Smooth muscle cell (in vitro differentiated cells): ENCODE results near the gene ANTXR1. TPM values are rescaled to one million over a fixed set of nuclear protein-coding genes. Genes with fewer than 3 reads are reported as not detected.

Experiments
- DNase-seq: peaks from one replicate; lab custom pipeline; 2025; ENCODE audit not compliant: unreplicated experiment; lab: John Stamatoyannopoulos, UW
- H2AFZ ChIP-seq: fragments of 200-600 bp; sonication (generic); 2 replicates; pipeline ENCODE4 v1.6.0; 2016; ENCODE audit warnings: antibody characterized with exemption, low read depth, mild to moderate bottlenecking
- H3F3A ChIP-seq: fragments of 200-600 bp; sonication (generic); 2 replicates; pipeline ENCODE4 v1.6.0; 2017; ENCODE audit warnings: antibody characterized with exemption, low read depth
- H3K27ac ChIP-seq: fragments of 200-600 bp; sonication (generic); 2 replicates; pipeline ENCODE4 v1.5.1; 2016; ENCODE audit warnings: low read depth, mild to moderate bottlenecking
- H3K27me3 ChIP-seq: fragments of 200-600 bp; sonication (generic); 2 replicates; pipeline ENCODE4 v1.6.1; 2016; ENCODE audit warnings: low read depth, mild to moderate bottlenecking
- H3K36me3 ChIP-seq: fragments of 200-600 bp; sonication (generic); 2 replicates; pipeline ENCODE4 v1.5.1; 2016; ENCODE audit warnings: low read depth
- H3K4me1 ChIP-seq: fragments of 200-600 bp; sonication (generic); 2 replicates; pipeline ENCODE4 v1.5.1; 2016; ENCODE audit warnings: low read depth
- H3K4me2 ChIP-seq: fragments of 200-600 bp; sonication (generic); 2 replicates; pipeline ENCODE4 v1.6.0; 2016; ENCODE audit warnings: mild to moderate bottlenecking
- H3K4me3 ChIP-seq: fragments of 200-600 bp; sonication (generic); 2 replicates; pipeline ENCODE4 v1.5.1; 2016; ENCODE audit warnings: mild to moderate bottlenecking
- H3K79me2 ChIP-seq: fragments of 200-600 bp; sonication (generic); 2 replicates; pipeline ENCODE4 v1.6.0; 2016; ENCODE audit warnings: low read depth, mild to moderate bottlenecking
- H3K9ac ChIP-seq: fragments of 200-600 bp; sonication (generic); 2 replicates; pipeline ENCODE4 v1.6.0; 2016; ENCODE audit warnings: low read depth
- H3K9me3 ChIP-seq: fragments of 200-600 bp; sonication (generic); replicated peaks from 2 replicates; pipeline ENCODE4 v1.5.1; 2016; ENCODE audit warnings: low read depth
- H4K20me1 ChIP-seq: fragments of 200-600 bp; sonication (generic); 2 replicates; pipeline ENCODE4 v1.6.0; 2016; ENCODE audit warnings: low read depth
- CTCF ChIP-seq: fragments of 200-600 bp; sonication (generic); IDR thresholded peaks from 2 replicates; pipeline ENCODE4 v1.5.1; 2017; ENCODE audit warnings: borderline replicate concordance, mild to moderate bottlenecking, antibody characterized with exemption; ENCODE audit not compliant: insufficient read depth, poor library complexity, severe bottlenecking
- WGBS: methylation state at CpG from one replicate; pipeline ENCODE4 v1.1.7; 2016; ENCODE audit warnings: low lambda C conversion rate; 5-methylcytosine and 5-hydroxymethylcytosine counted together
- polyA plus RNA-seq: library from polyadenylated mRNA; unstranded; fragments of >200 nt; fragmentation: Nextera tagmentation; extraction: Ambion mirVana; gene quantifications from 2 replicates; pipeline ENCODE4 v1.2.1, GENCODE V29; 2016
- total RNA-seq: library from RNA; depleted of rRNA; stranded (reverse); fragments of >200 nt; gene quantifications from 2 replicates; pipeline ENCODE4 v1.2.3, GENCODE V29; 2014

The ANTXR1 gene
- total and polyA plus RNA-seq, 2 experiments from 2014 or later = 292 to 309 TPM

GRCh38 chr2:69222953-69223658, 210.1 kb downstream of the ANTXR1 start:
- peaks cover 28% of the 10 kb centered on the region for H3K4me1 ChIP-seq
- no peak for TF ChIP-seq CTCF
- no peak for DNase-seq
- peaks cover 3% of the 10 kb centered on the region for H3K79me2 ChIP-seq
- H3K9ac ChIP-seq = no peak overlapping the region
- no peak overlapping the region for H3K4me3 ChIP-seq
- no peaks in the 10 kb centered on the region for H3K36me3 ChIP-seq
- 96% methylated on average over 3 of the region's 3 CpGs for WGBS
- H2AFZ ChIP-seq = no peak overlapping the region
- no peaks in the 10 kb centered on the region for H4K20me1 ChIP-seq
- H3K4me2 ChIP-seq = peak overlapping the region; percentile 51
- H3F3A ChIP-seq = peaks cover 23% of the 10 kb centered on the region
- H3K27me3 ChIP-seq = no peaks in the 10 kb centered on the region
- H3K27ac ChIP-seq = peak overlapping the region; percentile 86
- no peaks in the 10 kb centered on the region for H3K9me3 ChIP-seq

GRCh38 chr2:69223759-69224511, 211.0 kb downstream of the ANTXR1 start:
- Histone ChIP-seq H3K9me3 (no peaks in the 10 kb centered on the region), H3K36me3 (no peaks in the 10 kb centered on the region), H4K20me1 (no peaks in the 10 kb centered on the region), H3K27ac (peak overlapping the region; percentile 86), H3K9ac (no peak overlapping the region), H2AFZ (no peak overlapping the region), H3K79me2 (peaks cover 4% of the 10 kb centered on the region), H3K4me1 (peaks cover 28% of the 10 kb centered on the region), H3K27me3 (no peaks in the 10 kb centered on the region), H3K4me2 (peak overlapping the region; percentile 51), H3K4me3 (no peak overlapping the region), H3F3A (peaks cover 23% of the 10 kb centered on the region)
- WGBS = 94% methylated on average over 6 of the region's 6 CpGs
- DNase-seq = no peak
- TF ChIP-seq CTCF = no peak

GRCh38 chr2:69224512-69224837, 211.5 kb downstream of the ANTXR1 start:
- no peaks in the 10 kb centered on the region for H4K20me1 ChIP-seq
- no peak for TF ChIP-seq CTCF
- H3K27ac ChIP-seq = peak overlapping the region; percentile 86
- peaks cover 23% of the 10 kb centered on the region for H3F3A ChIP-seq
- no peaks in the 10 kb centered on the region for H3K36me3 ChIP-seq
- 42% methylated on average over 3 of the region's 3 CpGs for whole genome bisulfite sequencing
- no peak overlapping the region for H3K4me3 ChIP-seq
- no peak overlapping the region for H2AFZ ChIP-seq
- peak overlapping the region; percentile 6 for H3K4me2 ChIP-seq
- H3K9me3 ChIP-seq = no peaks in the 10 kb centered on the region
- peaks cover 4% of the 10 kb centered on the region for H3K79me2 ChIP-seq
- peaks cover 28% of the 10 kb centered on the region for H3K4me1 ChIP-seq
- no peak overlapping the region for H3K9ac ChIP-seq
- H3K27me3 ChIP-seq = no peaks in the 10 kb centered on the region
- DNase-seq = no peak
